K562 (cell line): ENCODE results near the gene DNMT3A. TPM values are rescaled to one million over a fixed set of nuclear protein-coding genes. Genes with fewer than 3 reads are reported as not detected.

Experiments used
- ATAC-seq: fragments of 200-7000 bp; cut with Tn5 transposase; 3 replicates; pipeline ENCODE4 v1.9.1; 2020; ENCODE audit warnings: moderate library complexity
- BruUV-seq: library from RNA; stranded (reverse); fragments of 400-500 nt; replicated peaks from 2 replicates; lab custom pipeline; 2021; lab: Mats Ljungman, UMichigan
- CTCF ChIA-PET: fragments of 300-600 bp; formaldehyde crosslinking; extraction: SDS; loops from one replicate; lab custom pipeline; 2021; ENCODE audit warnings: low intra/inter-chr PET ratio; lab: Yijun Ruan, JAX
- POLR2A ChIA-PET: fragments of 300-600, 350-650 bp; sonication (Branson Sonifier 250); formaldehyde crosslinking; extraction: SDS; loops from one replicate; lab custom pipeline; 2021; ENCODE audit warnings: antibody characterized with exemption, inconsistent platforms; lab: Yijun Ruan, JAX
- DNase-seq, 4 experiments: peaks; one replicate each; pipeline versions ENCODE4 v3.0.0 to v3.0.0-alpha.2; 2011 to 2018; ENCODE audit warnings: low spot score in 3 of 4, mixed read lengths in 3 of 4; ENCODE audit errors: extremely low read depth in 1 of 4
- FAIRE-seq: peaks from 2 replicates; lab custom pipeline; 2011; peaks lifted over from hg19 to GRCh38; lab: Jason Lieb, UNC
- H2AFZ ChIP-seq: 2 replicates; pipeline ENCODE4 v1.6.0; 2011; ENCODE audit warnings: low read depth, low read length, control low read depth, inconsistent platforms
- H3K27ac ChIP-seq: fragments of 200-600 bp; 3 replicates; pipeline ENCODE4 v1.8.0; 2011; ENCODE audit warnings: low read depth, mild to moderate bottlenecking, control low read depth, inconsistent platforms, low read length, moderate library complexity, mixed read lengths; ENCODE audit errors: extremely low read depth
- H3K27me3 ChIP-seq, 2 experiments: fragments of 300-600 bp in 1 of 2; 2 replicates in 1 of 2; 3 replicates in 1 of 2; pipeline versions ENCODE4 v1.6.0 to v1.8.0; 2011; ENCODE audit warnings: inconsistent platforms in 2 of 2, low read length in 2 of 2, mild to moderate bottlenecking in 1 of 2, mixed read lengths in 1 of 2, moderate library complexity in 1 of 2; ENCODE audit not compliant: control insufficient read depth in 2 of 2, insufficient read depth in 2 of 2
- H3K36me3 ChIP-seq: fragments of 300-600 bp; 3 replicates; pipeline ENCODE4 v1.8.0; 2011; ENCODE audit warnings: mild to moderate bottlenecking, low read length, inconsistent platforms; ENCODE audit not compliant: control insufficient read depth, insufficient read depth
- H3K4me1 ChIP-seq, 2 experiments: fragments of 200-600 bp in 1 of 2; replicated peaks in 1 of 2; 2 replicates in 1 of 2; 3 replicates in 1 of 2; pipeline versions ENCODE4 v1.5.1 to v1.8.0; 2011; ENCODE audit warnings: inconsistent platforms in 2 of 2, low read length in 2 of 2, mild to moderate bottlenecking in 1 of 2, mixed read lengths in 1 of 2, moderate library complexity in 1 of 2; ENCODE audit not compliant: control insufficient read depth in 2 of 2, insufficient read depth in 2 of 2
- H3K4me2 ChIP-seq: 2 replicates; pipeline ENCODE4 v1.6.1; 2011; ENCODE audit warnings: low read length, control low read depth, inconsistent platforms, mixed read lengths; ENCODE audit not compliant: insufficient read depth
- H3K4me3 ChIP-seq: fragments of 200-600 bp; sonication (generic), shearing (Covaris generic); 2 replicates; pipeline ENCODE4 v1.5.1; 2016; ENCODE audit warnings: control low read depth, inconsistent platforms
- H3K79me2 ChIP-seq: fragments of 200-600 bp; 3 replicates; pipeline ENCODE4 v1.8.0; 2011; ENCODE audit warnings: low read length, inconsistent platforms; ENCODE audit not compliant: control insufficient read depth, insufficient read depth
- H3K9ac ChIP-seq, 2 experiments: 2 replicates each; pipeline versions ENCODE4 v1.6.0 to v1.6.1; 2011; ENCODE audit warnings: low read depth in 2 of 2, low read length in 2 of 2, control low read depth in 1 of 2, inconsistent platforms in 1 of 2, mild to moderate bottlenecking in 1 of 2, mixed read lengths in 1 of 2; ENCODE audit not compliant: insufficient read depth in 1 of 2
- H3K9me1 ChIP-seq: one replicate; pipeline ENCODE4 v1.6.0; 2011; ENCODE audit warnings: inconsistent platforms, mild to moderate bottlenecking, low read length, moderate library complexity; ENCODE audit not compliant: control insufficient read depth, insufficient read depth
- H3K9me3 ChIP-seq: replicated peaks from 2 replicates; pipeline ENCODE4 v1.5.1; 2011; ENCODE audit warnings: low read depth, low read length, inconsistent platforms; ENCODE audit not compliant: control insufficient read depth, insufficient read depth
- H4K20me1 ChIP-seq: replicated peaks from 2 replicates; pipeline ENCODE4 v1.6.1; 2011; ENCODE audit warnings: low read length, inconsistent platforms, mixed read lengths; ENCODE audit not compliant: control insufficient read depth, insufficient read depth
- CBX3 ChIP-seq, 2 experiments: IDR thresholded peaks; 1 replicate in 1 of 2; 2 replicates in 1 of 2; pipeline ENCODE4 v1.6.1; 2012; ENCODE audit warnings: inconsistent platforms in 2 of 2, low read length in 2 of 2, borderline replicate concordance in 1 of 2, control low read depth in 1 of 2
- MEIS2 ChIP-seq: fragments of 450-650 bp; IDR thresholded peaks from 2 replicates; pipeline ENCODE4 v1.6.1; 2014; ENCODE audit warnings: mild to moderate bottlenecking; ENCODE audit not compliant: partially characterized antibody
- POLR3A ChIP-seq: IDR thresholded peaks from 2 replicates; pipeline ENCODE4 v1.6.1; 2011; ENCODE audit warnings: borderline replicate concordance, mild to moderate bottlenecking, moderate library complexity; ENCODE audit not compliant: insufficient read length, insufficient read depth; ENCODE audit errors: extremely low read depth
- RAD21 ChIP-seq, 2 experiments: fragments of 250-450 bp in 1 of 2; fragments of 450-650 bp in 1 of 2; sonication (Bioruptor Pico) in 1 of 2; formaldehyde crosslinking in 1 of 2; IDR thresholded peaks in 1 of 2; conservative IDR thresholded peaks in 1 of 2; 2 replicates each; pipeline versions ENCODE4 v1.4.0 to v1.8.0; 2020 to 2022; ENCODE audit warnings: mild to moderate bottlenecking in 2 of 2, moderate library complexity in 1 of 2
- TCF7 ChIP-seq: sonication (generic); IDR thresholded peaks from 2 replicates; pipeline ENCODE4 v1.6.1; 2016; ENCODE audit warnings: antibody characterized with exemption, borderline replicate concordance
- ZBED1 ChIP-seq: IDR thresholded peaks from 2 replicates; pipeline ENCODE4 v1.6.1; 2014
- ZBTB7A ChIP-seq: IDR thresholded peaks from 2 replicates; pipeline ENCODE4 v1.6.1; 2011; ENCODE audit warnings: low read depth, mild to moderate bottlenecking, low read length, moderate library complexity, borderline replicate concordance; ENCODE audit not compliant: control insufficient read depth
- ZKSCAN3 ChIP-seq: fragments of 250-450 bp; sonication (Bioruptor Pico); IDR thresholded peaks from 2 replicates; pipeline ENCODE4 v1.4.0; 2020
- ZNF668 ChIP-seq: fragments of 250-450 bp; sonication (Bioruptor Pico); IDR thresholded peaks from 2 replicates; pipeline ENCODE4 v1.8.0; 2022; ENCODE audit warnings: mild to moderate bottlenecking, inconsistent platforms
- ZNF695 ChIP-seq: fragments of 450-650 bp; formaldehyde crosslinking; IDR thresholded peaks from 2 replicates; pipeline ENCODE4 v1.4.0; 2020; ENCODE audit warnings: mild to moderate bottlenecking, moderate library complexity
- WGBS: fragments of 100-300 bp; shearing (Covaris generic); methylation state at CpG from one replicate; pipeline ENCODE4 v1.1.6; 2016; ENCODE audit warnings: low coverage, mixed read lengths; ENCODE audit not compliant: insufficient coverage; ENCODE audit errors: missing lambda C conversion rate; 5-methylcytosine and 5-hydroxymethylcytosine counted together
- in situ Hi-C: fragments of 300-500 bp; cut with MboI; formaldehyde crosslinking; loops from 4 replicates; pipeline ENCODE4 v1.15.0; 2018; ENCODE audit warnings: inconsistent platforms, mixed read lengths
- intact Hi-C: fragments of 100-400 bp; cut with micrococcal nuclease; formaldehyde crosslinking; loops from 2 replicates; pipeline ENCODE4 v1.14.2; 2022
- polyA plus RNA-seq, 8 experiments: library from polyadenylated mRNA; depleted of rRNA in 4 of 8; stranded (reverse) in 5 of 8; unstranded in 3 of 8; fragments of >200 nt; fragmentation: Nextera tagmentation in 2 of 8; fragmentation: Illumina TruSeq in 1 of 8; extraction: Ambion mirVana in 2 of 8; extraction: Trizol in 1 of 8; gene quantifications; 2 replicates each; pipeline versions ENCODE4 v1.2.1 to v1.2.3, GENCODE V29; 2011 to 2014; ENCODE audit warnings: inconsistent platforms in 1 of 8, missing spikeins in 1 of 8
- total RNA-seq, 7 experiments: library from RNA; depleted of rRNA in 6 of 7; stranded (reverse); fragments of >200 nt in 6 of 7; fragmentation: Illumina TruSeq in 2 of 7; extraction: Trizol in 2 of 7; gene quantifications; 2 replicates each; pipeline versions ENCODE4 v1.2.1 to v1.2.3, GENCODE V29; 2011 to 2021; ENCODE audit warnings: low replicate concordance in 1 of 7
- TF ChIP-seq, protein P1 (sequence below): fragments of 450-650 bp; IDR thresholded peaks from 2 replicates; pipeline ENCODE4 v1.6.1; 2016; ENCODE audit warnings: antibody characterized with exemption
- TF ChIP-seq, protein P2 (sequence below): sonication (generic); formaldehyde crosslinking; IDR thresholded peaks from 2 replicates; pipeline ENCODE4 v1.8.1; 2023; ENCODE audit warnings: mild to moderate bottlenecking, missing genetic modification reagents
- TF ChIP-seq, protein P3 (sequence below), 3 experiments: IDR thresholded peaks in 2 of 3; conservative IDR thresholded peaks in 1 of 3; 2 replicates each; pipeline ENCODE4 v1.5.1; 2011 to 2012; ENCODE audit warnings: low read length in 3 of 3, mild to moderate bottlenecking in 3 of 3, control low read depth in 2 of 3, improper control_type of control experiment in 1 of 3, inconsistent platforms in 1 of 3, low read depth in 1 of 3, mixed read lengths in 1 of 3, moderate library complexity in 1 of 3; ENCODE audit not compliant: insufficient read depth in 2 of 3

Gene DNMT3A
- total and polyA plus RNA-seq, 9 of the 15 experiments (the other 6 are each of a cell fraction or from before 2014, with no cell fraction given): 3.0 to 16.0 (median 6.1) TPM

DNA sequence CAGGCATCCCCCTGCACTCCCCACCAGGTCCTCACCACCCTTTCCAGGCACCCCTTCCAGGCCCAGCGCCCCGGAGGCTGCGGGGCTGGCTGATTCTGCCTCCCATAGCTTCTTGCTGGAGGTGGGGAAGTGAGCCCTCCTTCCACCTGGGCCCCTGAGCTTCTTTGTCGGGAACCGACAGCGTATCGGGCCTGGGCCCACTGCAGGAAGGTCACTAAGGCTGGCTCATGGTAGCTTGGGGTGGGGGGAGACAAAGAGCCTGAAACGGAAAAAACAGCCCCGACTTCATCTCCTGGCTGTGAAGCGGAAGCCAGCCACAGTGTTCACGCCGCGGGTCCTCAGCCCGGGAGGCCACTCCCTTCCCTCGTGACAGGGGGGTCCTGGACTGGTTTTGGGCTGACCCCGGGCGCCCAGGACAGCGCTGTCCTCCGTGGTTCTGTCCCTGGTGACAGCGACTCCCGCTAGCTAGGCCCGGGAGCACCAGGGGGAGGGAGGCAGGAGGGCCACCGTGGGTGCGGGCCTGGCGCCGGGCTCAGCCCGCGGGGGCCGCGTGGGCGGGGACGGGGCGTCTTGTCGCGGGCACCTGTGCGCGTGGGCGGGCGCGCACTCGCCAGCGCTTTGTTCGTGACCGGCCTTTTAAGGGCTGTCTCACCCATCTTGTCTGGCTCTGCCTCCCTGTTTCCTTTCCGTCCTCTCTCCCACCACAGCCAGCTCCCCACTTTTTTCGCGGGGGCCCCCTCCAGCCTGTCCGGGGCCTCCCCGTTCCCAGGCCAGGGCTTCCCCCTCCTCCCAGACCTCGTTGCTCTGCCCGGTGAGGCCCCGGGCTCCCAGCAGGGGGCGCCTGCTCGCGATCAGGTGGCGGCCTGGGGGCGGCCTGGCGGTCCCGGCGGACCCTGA, 64.9 kb downstream of the DNMT3A start:
- whole genome bisulfite sequencing: 47% methylated on average over 30 of the region's 60 CpGs
- Histone ChIP-seq H3K9me1 (no peaks in the 10 kb centered on the region), H2AFZ (no peak overlapping the region), H4K20me1 (no peaks in the 10 kb centered on the region), H3K4me3 (no peak overlapping the region), H3K9me3 (no peaks in the 10 kb centered on the region), H3K79me2 (no peaks in the 10 kb centered on the region), H3K27me3 (peaks cover 0 to 4% of the 10 kb centered on the region in 2 experiments; a peak in 3 of 5 replicates), H3K4me1 (peaks cover 0 to 17% of the 10 kb centered on the region in 2 experiments; a peak in 2 of 5 replicates), H3K9ac (no peak overlapping the region), H3K4me2 (no peak overlapping the region), H3K36me3 (no peaks in the 10 kb centered on the region), H3K27ac (no peak overlapping the region)
- DNase-seq: peak; percentile 30 to 71 (median 68)
- ChIA-PET POLR2A (interaction anchor here (1.3 kb wide), 1 partner anchor 10 kb away, joined by 4 read pairs; no protein-coding TSS in a partner anchor), CTCF (no interaction called here)
- intact Hi-C loops: no loop called here
- no peak for FAIRE-seq
- ATAC-seq: peak; percentile 68
- BruUV-seq: no TSS peak
- in situ Hi-C loops: no loop called here
- TF ChIP-seq CBX3 (IDR thresholded peaks at IDR 0.05; ENCODE audit: borderline replicate concordance in 1 of 2, low read length in 2 of 2): no peak
- TF ChIP-seq ZBTB7A: peak; percentile 54; the same call in 1 of the 2 replicates
- TF ChIP-seq POLR3A: no peak
- TF ChIP-seq, protein P1, sequence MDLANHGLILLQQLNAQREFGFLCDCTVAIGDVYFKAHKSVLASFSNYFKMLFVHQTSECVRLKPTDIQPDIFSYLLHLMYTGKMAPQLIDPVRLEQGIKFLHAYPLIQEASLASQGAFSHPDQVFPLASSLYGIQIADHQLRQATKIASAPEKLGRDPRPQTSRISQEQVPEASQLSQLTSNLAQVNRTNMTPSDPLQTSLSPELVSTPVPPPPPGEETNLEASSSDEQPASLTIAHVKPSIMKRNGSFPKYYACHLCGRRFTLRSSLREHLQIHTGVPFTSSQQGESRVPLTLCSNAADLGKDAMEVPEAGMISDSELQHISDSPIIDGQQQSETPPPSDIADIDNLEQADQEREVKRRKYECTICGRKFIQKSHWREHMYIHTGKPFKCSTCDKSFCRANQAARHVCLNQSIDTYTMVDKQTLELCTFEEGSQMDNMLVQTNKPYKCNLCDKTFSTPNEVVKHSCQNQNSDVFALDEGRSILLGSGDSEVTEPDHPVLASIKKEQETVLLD: no peak
- TF ChIP-seq RAD21 (CRISPR knock-in tag; conservative IDR thresholded peaks at IDR 0.05 in 1 of 2, IDR thresholded peaks at IDR 0.05 in 1 of 2): peak in 1 of 2 experiments; percentile 10; a peak in 1 of 4 replicates
- TF ChIP-seq ZBED1: no peak
- no peak for TF ChIP-seq MEIS2
- no peak for TF ChIP-seq ZNF668 (CRISPR knock-in tag)
- TF ChIP-seq, protein P2, sequence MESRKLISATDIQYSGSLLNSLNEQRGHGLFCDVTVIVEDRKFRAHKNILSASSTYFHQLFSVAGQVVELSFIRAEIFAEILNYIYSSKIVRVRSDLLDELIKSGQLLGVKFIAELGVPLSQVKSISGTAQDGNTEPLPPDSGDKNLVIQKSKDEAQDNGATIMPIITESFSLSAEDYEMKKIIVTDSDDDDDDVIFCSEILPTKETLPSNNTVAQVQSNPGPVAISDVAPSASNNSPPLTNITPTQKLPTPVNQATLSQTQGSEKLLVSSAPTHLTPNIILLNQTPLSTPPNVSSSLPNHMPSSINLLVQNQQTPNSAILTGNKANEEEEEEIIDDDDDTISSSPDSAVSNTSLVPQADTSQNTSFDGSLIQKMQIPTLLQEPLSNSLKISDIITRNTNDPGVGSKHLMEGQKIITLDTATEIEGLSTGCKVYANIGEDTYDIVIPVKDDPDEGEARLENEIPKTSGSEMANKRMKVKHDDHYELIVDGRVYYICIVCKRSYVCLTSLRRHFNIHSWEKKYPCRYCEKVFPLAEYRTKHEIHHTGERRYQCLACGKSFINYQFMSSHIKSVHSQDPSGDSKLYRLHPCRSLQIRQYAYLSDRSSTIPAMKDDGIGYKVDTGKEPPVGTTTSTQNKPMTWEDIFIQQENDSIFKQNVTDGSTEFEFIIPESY (CRISPR knock-in tag): peak; percentile 99
- TF ChIP-seq TCF7: no peak
- no peak for TF ChIP-seq ZNF695 (CRISPR knock-in tag)
- no peak for TF ChIP-seq ZKSCAN3 (CRISPR knock-in tag)
- TF ChIP-seq, protein P3, sequence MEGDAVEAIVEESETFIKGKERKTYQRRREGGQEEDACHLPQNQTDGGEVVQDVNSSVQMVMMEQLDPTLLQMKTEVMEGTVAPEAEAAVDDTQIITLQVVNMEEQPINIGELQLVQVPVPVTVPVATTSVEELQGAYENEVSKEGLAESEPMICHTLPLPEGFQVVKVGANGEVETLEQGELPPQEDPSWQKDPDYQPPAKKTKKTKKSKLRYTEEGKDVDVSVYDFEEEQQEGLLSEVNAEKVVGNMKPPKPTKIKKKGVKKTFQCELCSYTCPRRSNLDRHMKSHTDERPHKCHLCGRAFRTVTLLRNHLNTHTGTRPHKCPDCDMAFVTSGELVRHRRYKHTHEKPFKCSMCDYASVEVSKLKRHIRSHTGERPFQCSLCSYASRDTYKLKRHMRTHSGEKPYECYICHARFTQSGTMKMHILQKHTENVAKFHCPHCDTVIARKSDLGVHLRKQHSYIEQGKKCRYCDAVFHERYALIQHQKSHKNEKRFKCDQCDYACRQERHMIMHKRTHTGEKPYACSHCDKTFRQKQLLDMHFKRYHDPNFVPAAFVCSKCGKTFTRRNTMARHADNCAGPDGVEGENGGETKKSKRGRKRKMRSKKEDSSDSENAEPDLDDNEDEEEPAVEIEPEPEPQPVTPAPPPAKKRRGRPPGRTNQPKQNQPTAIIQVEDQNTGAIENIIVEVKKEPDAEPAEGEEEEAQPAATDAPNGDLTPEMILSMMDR (IDR thresholded peaks at IDR 0.05 in 2 of 3, conservative IDR thresholded peaks at IDR 0.05 in 1 of 3; ENCODE audit: insufficient read depth in 2 of 3, low read depth in 1 of 3, low read length in 3 of 3): peak; percentile 28 to 53 (median 49); a peak in 5 of 6 replicates
